ENCODE results near the gene IKZF1.

GRCh38 chr7:50358041-50358705, 53.7 kb downstream of the IKZF1 start:
- TF ChIP-seq CTCF (conservative IDR thresholded peaks at IDR 0.05; ENCODE audit: low read length) (no peak), EZH2phosphoT487 (IDR thresholded peaks at IDR 0.05; ENCODE audit: borderline replicate concordance) (no peak)

All from Loucy (cell line).